Cardiac muscle cell (in vitro differentiated cells and primary cell): ENCODE data around the gene CCDC24. TPM values are rescaled to one million over a fixed set of nuclear protein-coding genes. Genes with fewer than 3 reads are reported as not detected.

ENCODE experiments used
- DNase-seq, 2 donors: peaks; one replicate each; pipeline versions ENCODE4 v3.0.0 to v3.0.0-alpha.2; 2010 to 2017; ENCODE audit warnings: low read depth in 1 of 2, low spot score in 1 of 2
- H3K27ac ChIP-seq: fragments of 200-600 bp; sonication (generic); 2 replicates; pipeline ENCODE4 v1.5.1; 2016
- H3K27me3 ChIP-seq: fragments of 200-600 bp; sonication (generic); 2 replicates; pipeline ENCODE4 v1.6.0; 2016; ENCODE audit warnings: control low read depth
- H3K36me3 ChIP-seq: fragments of 200-600 bp; sonication (generic); 2 replicates; pipeline ENCODE4 v1.5.1; 2016; ENCODE audit warnings: control low read depth
- H3K4me1 ChIP-seq: fragments of 200-600 bp; sonication (generic); 2 replicates; pipeline ENCODE4 v1.8.1; 2017; ENCODE audit warnings: low read depth, mild to moderate bottlenecking, mixed run types
- H3K4me3 ChIP-seq: fragments of 200-600 bp; sonication (generic); 2 replicates; pipeline ENCODE4 v1.5.1; 2016; ENCODE audit warnings: mild to moderate bottlenecking
- H3K9me3 ChIP-seq: fragments of 200-600 bp; sonication (generic); 2 replicates; pipeline ENCODE4 v1.5.1; 2017; ENCODE audit warnings: low read depth, mild to moderate bottlenecking, control low read depth
- polyA plus RNA-seq: library from polyadenylated mRNA; unstranded; fragments of >200 nt; fragmentation: Nextera tagmentation; extraction: Ambion mirVana; gene quantifications from 2 replicates; pipeline ENCODE4 v1.2.1, GENCODE V29; 2016
- total RNA-seq: library from RNA; depleted of rRNA; stranded (reverse); fragments of >200 nt; gene quantifications from 2 replicates; pipeline ENCODE4 v1.2.3, GENCODE V29; 2016
- TF ChIP-seq, protein P1 (sequence below): IDR thresholded peaks from 2 replicates; pipeline ENCODE4 v1.5.1; 2012; ENCODE audit warnings: low read depth, mild to moderate bottlenecking, low read length

CCDC24 gene
- total and polyA plus RNA-seq, 2 experiments from 2014 or later: 20.8 to 29.7 TPM

DNA sequence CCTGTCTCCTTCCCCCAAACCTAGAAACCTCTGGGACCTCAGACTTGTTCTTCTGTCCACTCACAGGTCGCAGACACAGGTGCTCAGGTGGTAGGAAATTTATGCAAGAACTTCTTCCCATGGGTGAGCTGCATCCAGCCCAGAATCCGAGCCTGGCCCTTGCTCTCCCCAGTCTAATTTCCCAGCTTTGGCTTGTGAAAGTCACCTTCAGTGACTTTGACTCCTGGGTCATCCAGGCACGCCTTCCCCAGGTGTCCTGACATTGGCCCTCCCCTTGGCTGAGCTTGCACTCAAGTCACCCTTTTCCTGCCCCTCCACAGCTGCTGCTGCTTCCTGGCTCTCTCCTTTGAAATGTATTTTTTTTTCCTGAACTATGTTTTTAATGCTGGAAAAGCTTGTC is 38.0 kb upstream of the CCDC24 start:
- H3K36me3 ChIP-seq: peaks cover 9% of the 10 kb centered on the region
- peaks cover 3% of the 10 kb centered on the region for H3K4me1 ChIP-seq
- DNase-seq: no peak
- no peaks in the 10 kb centered on the region for H3K27me3 ChIP-seq
- TF ChIP-seq, protein P1, sequence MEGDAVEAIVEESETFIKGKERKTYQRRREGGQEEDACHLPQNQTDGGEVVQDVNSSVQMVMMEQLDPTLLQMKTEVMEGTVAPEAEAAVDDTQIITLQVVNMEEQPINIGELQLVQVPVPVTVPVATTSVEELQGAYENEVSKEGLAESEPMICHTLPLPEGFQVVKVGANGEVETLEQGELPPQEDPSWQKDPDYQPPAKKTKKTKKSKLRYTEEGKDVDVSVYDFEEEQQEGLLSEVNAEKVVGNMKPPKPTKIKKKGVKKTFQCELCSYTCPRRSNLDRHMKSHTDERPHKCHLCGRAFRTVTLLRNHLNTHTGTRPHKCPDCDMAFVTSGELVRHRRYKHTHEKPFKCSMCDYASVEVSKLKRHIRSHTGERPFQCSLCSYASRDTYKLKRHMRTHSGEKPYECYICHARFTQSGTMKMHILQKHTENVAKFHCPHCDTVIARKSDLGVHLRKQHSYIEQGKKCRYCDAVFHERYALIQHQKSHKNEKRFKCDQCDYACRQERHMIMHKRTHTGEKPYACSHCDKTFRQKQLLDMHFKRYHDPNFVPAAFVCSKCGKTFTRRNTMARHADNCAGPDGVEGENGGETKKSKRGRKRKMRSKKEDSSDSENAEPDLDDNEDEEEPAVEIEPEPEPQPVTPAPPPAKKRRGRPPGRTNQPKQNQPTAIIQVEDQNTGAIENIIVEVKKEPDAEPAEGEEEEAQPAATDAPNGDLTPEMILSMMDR: no peak
- H3K4me3 ChIP-seq: no peak overlapping the region
- H3K27ac ChIP-seq: no peak overlapping the region
- no peaks in the 10 kb centered on the region for H3K9me3 ChIP-seq

DNA sequence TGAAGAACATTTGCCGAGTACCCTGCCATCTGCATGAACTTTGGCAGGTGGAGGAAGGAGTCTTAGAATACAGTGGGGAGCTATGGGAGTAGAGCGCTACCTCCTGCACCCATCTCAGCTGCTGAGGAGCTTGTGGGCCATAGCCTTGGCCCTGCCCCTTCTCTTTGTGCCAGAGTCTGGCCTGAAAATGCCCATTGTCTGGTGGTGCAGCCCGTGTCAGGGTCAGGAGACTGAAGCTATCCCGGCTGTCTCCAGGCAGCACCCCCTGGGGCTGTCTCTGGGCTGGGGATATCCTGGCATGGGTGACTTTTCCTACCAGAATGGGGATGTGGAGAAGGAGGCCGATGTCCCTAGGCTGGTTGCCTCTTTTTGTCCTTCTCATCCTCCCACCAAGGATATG is 37.4 kb upstream of the CCDC24 start:
- Histone ChIP-seq H3K36me3 (peaks cover 13% of the 10 kb centered on the region), H3K4me3 (no peak overlapping the region), H3K4me1 (peaks cover 3% of the 10 kb centered on the region), H3K27ac (no peak overlapping the region), H3K9me3 (no peaks in the 10 kb centered on the region), H3K27me3 (no peaks in the 10 kb centered on the region)
- DNase-seq: no peak
- TF ChIP-seq, protein P1: no peak

DNA sequence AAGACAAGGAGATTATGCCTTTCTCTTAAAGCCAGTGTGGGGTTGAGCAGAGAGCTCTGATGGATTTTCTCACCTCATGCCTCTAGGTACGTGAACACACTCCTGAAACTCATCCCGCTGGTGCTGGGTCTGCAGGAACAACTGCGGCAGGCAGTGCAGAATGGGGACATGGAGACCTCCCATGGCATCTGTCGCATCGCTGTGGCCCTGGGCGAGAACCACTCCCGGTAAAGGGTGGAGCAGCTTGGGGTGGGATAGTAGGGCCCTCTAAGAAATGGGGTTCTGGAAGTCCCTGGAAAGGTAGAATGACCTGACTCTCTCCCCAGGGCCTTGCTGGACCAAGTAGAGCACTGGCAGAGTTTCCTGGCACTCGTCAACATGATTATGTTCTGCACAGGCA is 35.2 kb upstream of the CCDC24 start:
- peaks cover 17% of the 10 kb centered on the region for H3K36me3 ChIP-seq
- no peaks in the 10 kb centered on the region for H3K27me3 ChIP-seq

GRCh38 chr1:43957407-43958040 is 33.9 kb upstream of the CCDC24 start:
- H3K4me1 ChIP-seq: peaks cover 3% of the 10 kb centered on the region
- no peaks in the 10 kb centered on the region for H3K9me3 ChIP-seq
- no peak overlapping the region for H3K27ac ChIP-seq
- TF ChIP-seq, protein P1: no peak
- no peak overlapping the region for H3K4me3 ChIP-seq
- no peaks in the 10 kb centered on the region for H3K27me3 ChIP-seq
- H3K36me3 ChIP-seq: peaks cover 21% of the 10 kb centered on the region
- no peak for DNase-seq

More for the DNA sequence above, 35.2 kb upstream of the CCDC24 start:
- Histone ChIP-seq H3K9me3 (no peaks in the 10 kb centered on the region), H3K4me3 (no peak overlapping the region), H3K27ac (no peak overlapping the region), H3K4me1 (peaks cover 3% of the 10 kb centered on the region)
- no peak for DNase-seq
- TF ChIP-seq, protein P1: no peak

DNA sequence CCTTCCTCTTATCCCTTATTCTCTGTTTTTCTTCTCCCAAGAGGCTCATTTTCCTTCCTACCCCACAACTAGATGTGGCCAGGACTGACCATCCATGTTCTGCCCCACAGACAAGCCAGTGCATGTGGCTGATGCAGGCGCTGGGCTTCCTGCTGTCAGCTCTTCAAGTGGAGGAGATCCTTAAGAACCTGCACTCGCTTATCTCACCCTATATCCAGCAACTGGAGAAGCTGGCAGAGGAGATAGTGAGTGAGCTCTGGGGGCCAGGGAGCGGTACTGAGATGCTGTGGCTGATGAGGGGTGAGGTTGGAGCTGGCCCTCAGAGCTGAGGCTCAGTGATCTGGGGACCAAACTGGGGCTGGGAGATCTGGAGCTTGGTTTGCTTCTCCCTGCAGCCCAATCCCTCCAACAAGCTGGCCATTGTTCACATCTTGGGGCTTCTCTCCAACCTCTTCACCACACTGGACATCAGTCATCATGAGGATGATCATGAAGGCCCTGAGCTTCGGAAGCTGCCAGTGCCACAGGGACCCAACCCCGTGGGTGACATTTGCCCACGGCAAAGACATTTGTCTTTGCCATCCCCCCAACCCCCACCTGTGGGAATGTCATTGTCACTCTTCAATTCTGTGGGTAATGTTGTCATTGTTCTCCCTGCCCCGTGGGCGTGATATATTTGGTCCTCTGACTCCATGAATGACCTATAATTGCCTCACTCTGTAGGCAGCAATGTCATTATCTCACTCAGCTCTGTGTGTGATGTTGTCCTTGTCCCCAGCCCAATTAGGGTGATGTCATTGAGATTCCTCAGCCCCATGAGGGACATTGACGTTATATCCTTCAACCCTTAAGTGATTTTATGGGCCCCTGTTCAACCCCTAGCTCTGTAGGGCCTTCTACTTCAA is 32.8 kb upstream of the CCDC24 start:
- TF ChIP-seq, protein P1: no peak
- no peak overlapping the region for H3K27ac ChIP-seq
- H3K4me1 ChIP-seq: no peaks in the 10 kb centered on the region
- H3K4me3 ChIP-seq: no peak overlapping the region
- peaks cover 21% of the 10 kb centered on the region for H3K36me3 ChIP-seq
- H3K9me3 ChIP-seq: no peaks in the 10 kb centered on the region
- H3K27me3 ChIP-seq: no peaks in the 10 kb centered on the region
- no peak for DNase-seq
